Keratinocyte (primary cell): Measurements from ENCODE around the gene MCOLN3. TPM values are rescaled to one million over a fixed set of nuclear protein-coding genes. Genes with fewer than 3 reads are reported as not detected.

Experiments used
- DNase-seq: peaks from one replicate; pipeline ENCODE4 v3.0.0-alpha.2; 2011; ENCODE audit warnings: low read depth, missing footprints, low spot score
- FAIRE-seq: peaks from 2 replicates; lab custom pipeline; 2011; peaks lifted over from hg19 to GRCh38; lab: Jason Lieb, UNC
- H2AFZ ChIP-seq: 2 replicates; pipeline ENCODE4 v1.6.0; 2012; ENCODE audit warnings: low read length, control low read depth, inconsistent platforms; ENCODE audit not compliant: control insufficient read depth
- H3K27ac ChIP-seq: 2 replicates; pipeline ENCODE4 v1.5.1; 2011; ENCODE audit warnings: low read length; ENCODE audit not compliant: control insufficient read depth, insufficient read depth
- H3K27me3 ChIP-seq: 3 replicates; pipeline ENCODE4 v1.6.0; 2011; ENCODE audit warnings: low read length; ENCODE audit not compliant: control insufficient read depth, insufficient read depth; ENCODE audit errors: extremely low read depth
- H3K36me3 ChIP-seq, 2 experiments: 2 replicates in 1 of 2; 3 replicates in 1 of 2; pipeline ENCODE4 v1.5.1; 2011; ENCODE audit warnings: low read length in 2 of 2, mild to moderate bottlenecking in 1 of 2; ENCODE audit not compliant: control insufficient read depth in 2 of 2, insufficient read depth in 2 of 2; ENCODE audit errors: extremely low read depth in 1 of 2
- H3K4me1 ChIP-seq: 3 replicates; pipeline ENCODE4 v1.5.1; 2011; ENCODE audit warnings: low read length; ENCODE audit not compliant: control insufficient read depth, insufficient read depth; ENCODE audit errors: extremely low read depth
- H3K4me2 ChIP-seq: 3 replicates; pipeline ENCODE4 v1.6.0; 2011; ENCODE audit warnings: low read depth, low read length; ENCODE audit not compliant: control insufficient read depth, insufficient read depth; ENCODE audit errors: extremely low read depth
- H3K4me3 ChIP-seq, 3 experiments: fragments of 200-600 bp in 1 of 3; sonication (generic) in 1 of 3; 2 replicates in 2 of 3; 3 replicates in 1 of 3; pipeline ENCODE4 v1.5.1; 2011 to 2016; ENCODE audit warnings: low read length in 3 of 3, mild to moderate bottlenecking in 3 of 3, control low read depth in 2 of 3, inconsistent platforms in 1 of 3, low read depth in 1 of 3, mixed read lengths in 1 of 3, mixed run types in 1 of 3, moderate library complexity in 1 of 3; ENCODE audit not compliant: control insufficient read depth in 2 of 3, insufficient read depth in 2 of 3; ENCODE audit errors: extremely low read depth in 1 of 3
- H3K79me2 ChIP-seq: 2 replicates; pipeline ENCODE4 v1.6.0; 2012; ENCODE audit warnings: low read length; ENCODE audit not compliant: control insufficient read depth, insufficient read depth
- H3K9ac ChIP-seq: 3 replicates; pipeline ENCODE4 v1.6.0; 2011; ENCODE audit warnings: low read length; ENCODE audit not compliant: control insufficient read depth, insufficient read depth; ENCODE audit errors: extremely low read depth
- H3K9me1 ChIP-seq: 3 replicates; pipeline ENCODE4 v1.6.0; 2011; ENCODE audit warnings: low read length; ENCODE audit not compliant: control insufficient read depth, insufficient read depth; ENCODE audit errors: extremely low read depth
- H3K9me3 ChIP-seq: 2 replicates; pipeline ENCODE4 v1.5.1; 2012; ENCODE audit warnings: low read depth, low read length; ENCODE audit not compliant: control insufficient read depth
- H4K20me1 ChIP-seq: 3 replicates; pipeline ENCODE4 v1.6.0; 2011; ENCODE audit warnings: low read length; ENCODE audit not compliant: control insufficient read depth, insufficient read depth; ENCODE audit errors: extremely low read depth
- CTCF ChIP-seq, 3 experiments: IDR thresholded peaks in 1 of 3; conservative IDR thresholded peaks in 1 of 3; optimal IDR thresholded peaks in 1 of 3; 2 replicates in 2 of 3; 3 replicates in 1 of 3; pipeline versions ENCODE3 to v1.5.1; 2011; ENCODE audit warnings: low read length in 3 of 3, mild to moderate bottlenecking in 3 of 3, moderate library complexity in 2 of 3, control low read depth in 1 of 3, inconsistent platforms in 1 of 3; ENCODE audit not compliant: insufficient read depth in 2 of 3; ENCODE audit errors: extremely low read depth in 1 of 3
- EZH2 ChIP-seq: IDR thresholded peaks from one replicate; pipeline ENCODE4 v1.6.1; 2012; ENCODE audit warnings: inconsistent platforms, mild to moderate bottlenecking, low read length, moderate library complexity
- dilution Hi-C: fragments of 300-500 bp; cut with MboI; formaldehyde crosslinking; loops from one replicate; pipeline ENCODE4 v1.7.0; 2020; ENCODE audit warnings: low sequenced_read_pairs; ENCODE audit not compliant: extremely low pct_ligation_motif_present
- polyA plus RNA-seq, 5 experiments: library from polyadenylated mRNA; depleted of rRNA in 3 of 5; stranded (reverse) in 3 of 5; stranded (forward) in 1 of 5; unstranded in 1 of 5; fragments of >200 nt; gene quantifications; 1 replicate in 1 of 5; 2 replicates in 3 of 5; 3 replicates in 1 of 5; pipeline versions ENCODE4 v1.2.1 to v1.2.3, GENCODE V29; 2011 to 2012; ENCODE audit warnings: missing spikeins in 2 of 5, low read depth in 1 of 5, low replicate concordance in 1 of 5

The MCOLN3 gene
- polyA plus RNA-seq, 1 donor (not counting 4 experiments of a cell fraction or from before 2014, with no cell fraction given) = 15.4 TPM

GRCh38 chr1:84968101-84968500 is 80.2 kb downstream of the MCOLN3 start:
- no peak for TF ChIP-seq EZH2
- no peak for TF ChIP-seq CTCF (optimal IDR thresholded peaks at IDR 0.05 in 1 of 3, IDR thresholded peaks at IDR 0.05 in 1 of 3, conservative IDR thresholded peaks at IDR 0.05 in 1 of 3; ENCODE audit: extremely low read depth in 1 of 3, insufficient read depth in 2 of 3, low read length in 3 of 3)
- H3K4me2 ChIP-seq = no peak overlapping the region

More at GRCh38 chr1:84968101-84968500, 80.2 kb downstream of the MCOLN3 start:
- Histone ChIP-seq H3K36me3 (no peaks in the 10 kb centered on the region), H3K4me3 (no peak overlapping the region), H3K9ac (no peak overlapping the region), H3K79me2 (no peaks in the 10 kb centered on the region), H4K20me1 (no peaks in the 10 kb centered on the region), H3K9me3 (no peaks in the 10 kb centered on the region), H3K27ac (no peak overlapping the region), H3K4me1 (no peaks in the 10 kb centered on the region), H2AFZ (no peak overlapping the region), H3K27me3 (no peaks in the 10 kb centered on the region), H3K9me1 (no peaks in the 10 kb centered on the region)
- dilution Hi-C loops = no loop called here
- no peak for FAIRE-seq
- no peak for DNase-seq

Other genes starting within 250 kb of the MCOLN3 start
- gene LPAR3, start 155.3 kb downstream of the MCOLN3 start, polyA plus RNA-seq = 39.2 to 43.2 TPM (median 42.1 TPM) in 3 replicates
- gene MCOLN2, start 51.4 kb downstream of the MCOLN3 start, polyA plus RNA-seq = 0.05 to 0.14 TPM (median 0.12 TPM) in 3 replicates
- 1.4 to 1.8 TPM (median 1.7 TPM) in 3 replicates for gene SYDE2, start 152.5 kb upstream of the MCOLN3 start, polyA plus RNA-seq
- 15.8 to 27.3 TPM (median 25.4 TPM) in 3 replicates for gene C1orf52, start 211.2 kb upstream of the MCOLN3 start, polyA plus RNA-seq
- 11.4 to 22.4 TPM (median 19.7 TPM) in 3 replicates for gene BCL10, start 228.1 kb upstream of the MCOLN3 start, polyA plus RNA-seq